WERI-Rb-1 (cell line): ENCODE data around the gene DOK4.
"Not testable (repeated sequence)": the region's sequence is repeated elsewhere in the genome, so short reads cannot be mapped to it uniquely, and the experiment has no call there.

ENCODE experiments used
- DNase-seq: peaks from one replicate; pipeline ENCODE4 v3.0.0-alpha.2; 2020
- H3K27ac ChIP-seq: fragments of 250-450 bp; sonication (Bioruptor Pico); 2 replicates; pipeline ENCODE4 v1.5.1; 2020; ENCODE audit warnings: mild to moderate bottlenecking, moderate library complexity
- H3K27me3 ChIP-seq: fragments of 250-450 bp; sonication (Bioruptor Pico); 2 replicates; pipeline ENCODE4 v1.5.1; 2021; ENCODE audit warnings: mild to moderate bottlenecking, low read depth, moderate library complexity; ENCODE audit not compliant: insufficient read depth, severe bottlenecking
- H3K36me3 ChIP-seq: fragments of 250-450 bp; sonication (Bioruptor Pico); 2 replicates; pipeline ENCODE4 v1.5.1; 2020; ENCODE audit warnings: mild to moderate bottlenecking, moderate library complexity
- H3K4me3 ChIP-seq: 2 replicates; pipeline ENCODE4 v1.5.1; 2011; ENCODE audit warnings: low read depth, mild to moderate bottlenecking, control low read depth, low read length
- H3K9me3 ChIP-seq: fragments of 250-450 bp; sonication (Bioruptor Pico); 2 replicates; pipeline ENCODE4 v1.5.1; 2021; ENCODE audit warnings: mild to moderate bottlenecking, moderate library complexity; ENCODE audit not compliant: severe bottlenecking
- CTCF ChIP-seq: IDR thresholded peaks from 2 replicates; pipeline ENCODE4 v1.5.1; 2011; ENCODE audit warnings: low read depth, mild to moderate bottlenecking, control low read depth, inconsistent platforms, low read length

The DOK4 gene

GRCh38 chr16:57445510-57445909 is 40.8 kb downstream of the DOK4 start:
- DNase-seq = no peak
- Histone ChIP-seq H3K27ac (no peak overlapping the region), H3K9me3 (peaks cover 3% of the 10 kb centered on the region)

GRCh38 chr16:57444711-57445110 is 41.6 kb downstream of the DOK4 start:
- Histone ChIP-seq H3K27me3 (no peaks in the 10 kb centered on the region), H3K36me3 (peaks cover 15% of the 10 kb centered on the region), H3K9me3 (peaks cover 5% of the 10 kb centered on the region), H3K27ac (no peak overlapping the region), H3K4me3 (no peak overlapping the region)
- TF ChIP-seq CTCF = no peak
- no peak for DNase-seq

More at GRCh38 chr16:57445510-57445909, 40.8 kb downstream of the DOK4 start:
- Histone ChIP-seq H3K36me3 (peaks cover 9% of the 10 kb centered on the region), H3K27me3 (no peaks in the 10 kb centered on the region), H3K4me3 (no peak overlapping the region)
- no peak for TF ChIP-seq CTCF

- DNase-seq, H3K9me3 ChIP-seq, H3K4me3 ChIP-seq, H3K27me3 ChIP-seq, H3K27ac ChIP-seq: not testable (repeated sequence)
- peaks cover 24% of the 10 kb centered on the region for H3K36me3 ChIP-seq
Observed at GRCh38 chr16:57440551-57440950, 45.7 kb downstream of the DOK4 start.

- H3K27me3 ChIP-seq, H3K9me3 ChIP-seq, H3K4me3 ChIP-seq, DNase-seq, H3K27ac ChIP-seq: not testable (repeated sequence)
- H3K36me3 ChIP-seq = peaks cover 30% of the 10 kb centered on the region
Observed at GRCh38 chr16:57439947-57440346, 46.3 kb downstream of the DOK4 start.

- TF ChIP-seq CTCF = no peak
- Histone ChIP-seq H3K27me3 (no peaks in the 10 kb centered on the region), H3K4me3 (no peak overlapping the region), H3K27ac (no peak overlapping the region), H3K36me3 (peaks cover 65% of the 10 kb centered on the region), H3K9me3 (peaks cover 3% of the 10 kb centered on the region)
- no peak for DNase-seq
Observed at GRCh38 chr16:57435838-57436237, 50.5 kb downstream of the DOK4 start.

GRCh38 chr16:57434003-57434402 is 52.3 kb downstream of the DOK4 start:
- TF ChIP-seq CTCF = no peak
- Histone ChIP-seq H3K27ac (no peak overlapping the region), H3K27me3 (no peaks in the 10 kb centered on the region), H3K4me3 (no peak overlapping the region), H3K9me3 (no peaks in the 10 kb centered on the region), H3K36me3 (peaks cover 68% of the 10 kb centered on the region)
- DNase-seq = no peak

GRCh38 chr16:57432989-57433388 is 53.3 kb downstream of the DOK4 start:
- H3K4me3 ChIP-seq = no peak overlapping the region
- H3K36me3 ChIP-seq = peaks cover 63% of the 10 kb centered on the region
- no peaks in the 10 kb centered on the region for H3K27me3 ChIP-seq
- no peak for DNase-seq
- H3K27ac ChIP-seq = no peak overlapping the region
- TF ChIP-seq CTCF = no peak
- no peaks in the 10 kb centered on the region for H3K9me3 ChIP-seq
